Neural crest cell (in vitro differentiated cells): ENCODE measurements around the gene PPP1R9A. TPM values are rescaled to one million over a fixed set of nuclear protein-coding genes. Genes with fewer than 3 reads are reported as not detected.

Source experiments
- DNase-seq: peaks from one replicate; pipeline ENCODE4 v3.0.0; 2021; ENCODE audit warnings: low read depth, mixed read lengths, low spot score
- H3K27ac Mint-ChIP-seq: one replicate; pipeline ENCODE4 v1.8.0; 2021; ENCODE audit warnings: mild to moderate bottlenecking, mixed read lengths; ENCODE audit not compliant: unreplicated experiment
- H3K27me3 Mint-ChIP-seq: 2 replicates; pipeline ENCODE4 v1.8.0; 2021; ENCODE audit warnings: low read depth, mild to moderate bottlenecking, mixed read lengths
- H3K36me3 Mint-ChIP-seq: 2 replicates; pipeline ENCODE4 v1.8.0; 2021; ENCODE audit warnings: low read depth, mild to moderate bottlenecking, mixed read lengths
- H3K4me1 Mint-ChIP-seq: 2 replicates; pipeline ENCODE4 v1.8.0; 2021; ENCODE audit warnings: mixed read lengths
- H3K4me3 Mint-ChIP-seq: one replicate; pipeline ENCODE4 v1.8.0; 2021; ENCODE audit warnings: mild to moderate bottlenecking, mixed read lengths
- H3K9me3 Mint-ChIP-seq: 2 replicates; pipeline ENCODE4 v1.8.0; 2021; ENCODE audit warnings: mixed read lengths
- CTCF ChIP-seq: fragments of 200-600 bp; sonication (generic); conservative IDR thresholded peaks from 2 replicates; pipeline ENCODE4 v1.5.0; 2021; ENCODE audit warnings: antibody characterized with exemption, mild to moderate bottlenecking
- total RNA-seq: library from RNA; stranded (reverse); gene quantifications from 2 replicates; pipeline ENCODE4 v1.2.1, GENCODE V29; 2021

The PPP1R9A gene
- total RNA-seq, 1 donor from 2014 or later = 21.2 TPM

DNA sequence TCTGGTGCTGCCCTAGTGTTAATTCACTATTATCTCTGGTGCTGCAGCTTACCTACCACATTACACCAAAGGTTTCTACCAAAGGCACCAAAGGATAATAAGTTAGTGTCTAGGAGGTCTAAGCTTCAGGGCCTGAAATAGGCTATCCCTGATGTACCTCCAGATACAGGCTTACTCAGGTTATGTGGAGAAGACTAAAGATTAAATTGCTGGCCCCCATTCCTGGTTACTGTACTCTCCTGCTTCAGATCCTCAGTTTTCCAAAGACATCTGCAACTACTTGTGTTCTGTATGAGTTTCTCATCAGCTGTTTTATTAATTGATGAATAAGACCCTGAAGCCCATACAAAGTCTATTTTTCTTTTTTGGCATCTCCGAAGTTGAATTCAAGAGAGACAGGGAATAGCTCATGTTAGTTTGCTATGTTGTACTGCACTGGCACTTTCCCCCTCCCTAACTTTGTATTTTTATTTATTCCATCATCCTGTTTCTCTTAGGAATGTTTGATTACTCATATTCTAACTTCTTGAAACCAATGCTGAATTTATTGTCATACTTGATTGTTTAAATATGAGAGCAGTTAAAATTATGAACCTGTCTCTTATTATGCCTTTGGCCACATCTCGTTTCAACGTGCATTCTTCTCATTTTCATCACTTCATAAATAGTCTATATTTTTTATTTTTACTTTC lies 331.0 kb downstream of the PPP1R9A start:
- Mint-ChIP-seq H3K36me3 (peaks cover 8% of the 10 kb centered on the region), H3K4me3 (no peak overlapping the region), H3K4me1 (no peaks in the 10 kb centered on the region), H3K27me3 (no peaks in the 10 kb centered on the region), H3K27ac (no peak overlapping the region), H3K9me3 (peaks cover 7% of the 10 kb centered on the region)
- no peak for TF ChIP-seq CTCF
- no peak for DNase-seq

DNA sequence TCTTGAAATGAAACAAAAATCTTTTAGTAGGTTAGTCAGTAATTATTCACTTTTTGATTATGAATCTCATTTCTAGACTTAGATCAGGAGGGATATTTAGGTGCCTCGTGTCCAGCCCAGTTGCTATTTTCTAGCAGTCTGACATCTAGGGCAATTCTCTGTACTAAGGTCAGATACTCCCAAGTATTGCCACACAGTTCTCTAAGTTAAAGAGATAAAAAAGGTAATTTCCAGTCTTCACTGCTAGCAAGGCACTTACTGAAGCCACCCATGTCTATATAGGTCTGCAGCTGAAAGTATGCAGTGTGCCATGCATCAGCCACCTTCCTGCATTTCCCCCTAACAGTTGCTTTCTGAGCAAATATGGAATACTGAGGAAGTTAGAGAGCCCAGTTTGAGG lies 333.5 kb downstream of the PPP1R9A start:
- no peak overlapping the region for H3K27ac Mint-ChIP-seq
- H3K9me3 Mint-ChIP-seq = no peaks in the 10 kb centered on the region
- H3K27me3 Mint-ChIP-seq = no peaks in the 10 kb centered on the region
- TF ChIP-seq CTCF = no peak
- DNase-seq = no peak
- no peaks in the 10 kb centered on the region for H3K36me3 Mint-ChIP-seq
- no peak overlapping the region for H3K4me3 Mint-ChIP-seq
- H3K4me1 Mint-ChIP-seq = no peaks in the 10 kb centered on the region

DNA sequence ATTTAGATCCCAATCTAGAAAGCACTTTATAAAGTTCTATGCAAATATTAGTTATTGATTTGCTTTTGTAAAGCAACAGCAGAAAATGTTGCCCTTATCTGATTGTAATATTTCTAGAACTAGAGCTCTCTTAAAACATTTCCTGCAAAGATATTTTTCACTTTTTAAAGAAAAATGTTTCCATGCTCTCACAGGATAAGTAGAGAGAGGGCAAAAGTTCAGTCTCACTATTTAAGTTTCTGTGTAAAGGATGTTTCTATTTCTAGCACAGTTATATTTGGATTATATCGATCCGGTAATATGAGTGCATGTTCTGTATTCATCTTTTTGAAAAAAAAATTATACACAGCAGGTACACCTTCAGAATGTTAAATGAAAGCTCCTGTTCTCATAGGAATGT lies 334.9 kb downstream of the PPP1R9A start:
- no peak for DNase-seq
- H3K27ac Mint-ChIP-seq = no peak overlapping the region
- H3K27me3 Mint-ChIP-seq = no peaks in the 10 kb centered on the region
- no peaks in the 10 kb centered on the region for H3K9me3 Mint-ChIP-seq
- no peak overlapping the region for H3K4me3 Mint-ChIP-seq
- no peaks in the 10 kb centered on the region for H3K36me3 Mint-ChIP-seq
- peaks cover 11% of the 10 kb centered on the region for H3K4me1 Mint-ChIP-seq
- no peak for TF ChIP-seq CTCF

DNA sequence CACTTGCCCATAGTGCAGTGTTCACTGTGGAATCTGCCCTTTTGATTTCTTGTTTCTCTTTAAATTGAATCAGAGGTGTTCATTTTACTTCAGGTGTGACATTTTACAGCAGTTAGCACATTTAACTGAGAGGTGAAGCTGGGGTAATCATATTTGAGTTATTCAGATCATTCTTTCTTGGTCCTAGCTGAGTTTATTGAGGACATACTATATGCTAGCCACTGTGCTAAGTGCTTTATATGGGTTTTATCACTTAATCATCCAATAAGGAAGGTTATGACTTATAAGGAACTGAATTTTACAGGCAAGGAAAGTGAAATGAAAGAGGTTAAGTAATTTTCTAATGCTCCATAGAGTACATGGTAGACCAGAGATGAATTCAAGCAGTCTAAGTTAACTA lies 337.2 kb downstream of the PPP1R9A start:
- DNase-seq = no peak
- Mint-ChIP-seq H3K4me3 (no peak overlapping the region), H3K9me3 (no peaks in the 10 kb centered on the region), H3K27me3 (no peaks in the 10 kb centered on the region), H3K36me3 (no peaks in the 10 kb centered on the region), H3K27ac (no peak overlapping the region), H3K4me1 (peaks cover 11% of the 10 kb centered on the region)
- TF ChIP-seq CTCF = no peak

- no peaks in the 10 kb centered on the region for H3K36me3 Mint-ChIP-seq
- H3K27ac Mint-ChIP-seq = no peak overlapping the region
- TF ChIP-seq CTCF = no peak
- no peak overlapping the region for H3K4me3 Mint-ChIP-seq
- no peaks in the 10 kb centered on the region for H3K9me3 Mint-ChIP-seq
- no peaks in the 10 kb centered on the region for H3K27me3 Mint-ChIP-seq
- DNase-seq = no peak
- H3K4me1 Mint-ChIP-seq = peaks cover 16% of the 10 kb centered on the region
Observed at GRCh38 chr7:95245828-95246500, 338.6 kb downstream of the PPP1R9A start.
